Activated naive CD4-positive, alpha-beta T cell treated with anti-CD3 and anti-CD28 coated beads, Interleukin-2, amount 10 ng/mL, durations not matched to agents 7 days and 5 days (primary cell): Measurements from ENCODE around the gene MAGEA11.
"Not testable (repeated sequence)": the region's sequence is repeated elsewhere in the genome, so short reads cannot be mapped to it uniquely, and the experiment has no call there.

ENCODE experiments used
- CTCF ChIA-PET: fragments of 350-600 bp; sonication (Branson Sonifier 250); formaldehyde crosslinking; loops from one replicate; lab custom pipeline; 2021; ENCODE audit warnings: antibody characterized with exemption; lab: Charles Lee
- DNase-seq: peaks from one replicate; pipeline ENCODE4 v3.0.0-alpha.2; 2020
- H3K27ac Mint-ChIP-seq: one replicate; pipeline ENCODE4 v1.8.0; 2021; ENCODE audit warnings: mild to moderate bottlenecking, moderate library complexity, mixed read lengths
- H3K27me3 Mint-ChIP-seq: one replicate; pipeline ENCODE4 v1.8.0; 2021; ENCODE audit warnings: mild to moderate bottlenecking, mixed read lengths
- H3K36me3 Mint-ChIP-seq: one replicate; pipeline ENCODE4 v1.8.0; 2021; ENCODE audit warnings: mixed read lengths
- H3K4me1 Mint-ChIP-seq: one replicate; pipeline ENCODE4 v1.8.0; 2021; ENCODE audit warnings: mixed read lengths
- H3K4me3 Mint-ChIP-seq: one replicate; pipeline ENCODE4 v1.8.0; 2021; ENCODE audit warnings: mild to moderate bottlenecking, moderate library complexity, mixed read lengths
- H3K9me3 Mint-ChIP-seq: one replicate; pipeline ENCODE4 v1.8.0; 2021; ENCODE audit warnings: mixed read lengths

Gene MAGEA11

DNA sequence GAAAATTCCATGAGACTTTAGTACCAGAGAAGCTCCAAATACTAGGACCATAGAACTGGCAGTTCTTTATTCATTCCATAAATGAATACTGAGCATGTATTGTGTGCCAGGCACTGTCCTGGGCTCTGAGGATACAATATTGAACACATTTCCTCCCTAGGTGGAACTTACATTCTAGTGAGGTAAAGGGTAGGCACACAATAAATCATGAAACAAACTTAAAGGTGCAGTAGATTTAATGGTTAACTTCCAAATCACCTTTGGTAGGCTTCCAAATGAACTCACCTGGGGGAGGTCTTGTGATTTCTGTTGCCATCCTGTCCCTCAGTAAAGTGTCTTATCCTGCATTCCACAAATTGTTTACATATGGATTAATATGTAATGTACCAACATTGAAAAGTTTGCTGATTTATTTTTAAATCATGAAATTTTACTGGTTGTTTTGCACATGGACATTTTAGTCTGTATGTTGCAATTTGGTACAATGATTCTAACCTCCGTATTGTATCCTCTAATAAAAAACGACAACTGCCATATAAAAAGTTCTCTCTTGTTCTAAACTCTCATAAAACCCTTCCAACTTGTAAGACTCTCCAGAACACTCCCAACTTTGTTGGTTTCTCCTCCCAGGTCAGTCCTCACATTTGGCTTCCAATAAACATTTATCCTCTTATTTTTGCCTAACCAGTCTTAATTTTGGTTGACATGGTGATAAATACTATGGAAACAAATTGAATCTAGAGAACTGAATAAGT lies 4.5 kb upstream of the MAGEA11 start:
- no peak for DNase-seq
- Mint-ChIP-seq H3K4me3 (no peak overlapping the region), H3K27ac (no peak overlapping the region), H3K4me1 (no peaks in the 10 kb centered on the region), H3K27me3 (no peaks in the 10 kb centered on the region), H3K36me3 (no peaks in the 10 kb centered on the region), H3K9me3 (no peaks in the 10 kb centered on the region)
- CTCF ChIA-PET: no interaction called here

- no peak for DNase-seq
- no peaks in the 10 kb centered on the region for H3K4me1 Mint-ChIP-seq
- no peaks in the 10 kb centered on the region for H3K36me3 Mint-ChIP-seq
- H3K4me3 Mint-ChIP-seq: no peak overlapping the region
- no peak overlapping the region for H3K27ac Mint-ChIP-seq
- CTCF ChIA-PET: no interaction called here
- no peaks in the 10 kb centered on the region for H3K9me3 Mint-ChIP-seq
- no peaks in the 10 kb centered on the region for H3K27me3 Mint-ChIP-seq
Measured at GRCh38 chrX:149712831-149713230, 971 bp downstream of the MAGEA11 start.

- Mint-ChIP-seq H3K4me1 (no peaks in the 10 kb centered on the region), H3K4me3 (no peak overlapping the region), H3K9me3 (no peaks in the 10 kb centered on the region), H3K27me3 (no peaks in the 10 kb centered on the region), H3K27ac (no peak overlapping the region), H3K36me3 (no peaks in the 10 kb centered on the region)
- CTCF ChIA-PET: no interaction called here
- DNase-seq: no peak
Measured at GRCh38 chrX:149713279-149714050, 1.6 kb downstream of the MAGEA11 start.

DNA sequence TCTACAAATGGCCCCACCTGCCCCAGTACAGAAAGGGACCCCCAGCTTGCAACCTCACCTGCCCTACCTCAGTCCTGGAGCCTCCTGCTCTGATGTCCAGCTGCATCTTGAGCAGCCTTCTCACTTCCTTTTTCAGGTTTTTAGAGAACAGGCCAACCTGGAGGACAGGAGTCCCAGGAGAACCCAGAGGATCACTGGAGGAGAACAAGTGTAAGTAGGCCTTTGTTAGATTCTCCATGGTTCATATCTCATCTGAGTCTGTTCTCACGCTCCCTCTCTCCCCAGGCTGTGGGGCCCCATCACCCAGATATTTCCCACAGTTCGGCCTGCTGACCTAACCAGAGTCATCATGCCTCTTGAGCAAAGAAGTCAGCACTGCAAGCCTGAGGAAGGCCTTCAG lies 3.6 kb downstream of the MAGEA11 start:
- DNase-seq: no peak
- Mint-ChIP-seq H3K4me3 (no peak overlapping the region), H3K4me1 (no peaks in the 10 kb centered on the region), H3K9me3 (no peaks in the 10 kb centered on the region), H3K27me3 (no peaks in the 10 kb centered on the region), H3K36me3 (no peaks in the 10 kb centered on the region), H3K27ac (no peak overlapping the region)
- CTCF ChIA-PET: no interaction called here

GRCh38 chrX:149716632-149717031 lies 4.8 kb downstream of the MAGEA11 start:
- Mint-ChIP-seq H3K27ac (no peak overlapping the region), H3K9me3 (no peaks in the 10 kb centered on the region), H3K4me3 (no peak overlapping the region), H3K4me1 (no peaks in the 10 kb centered on the region), H3K27me3 (no peaks in the 10 kb centered on the region), H3K36me3 (no peaks in the 10 kb centered on the region)
- CTCF ChIA-PET: no interaction called here
- DNase-seq: no peak

- no peaks in the 10 kb centered on the region for H3K4me1 Mint-ChIP-seq
- no peaks in the 10 kb centered on the region for H3K36me3 Mint-ChIP-seq
- H3K27me3 Mint-ChIP-seq: no peaks in the 10 kb centered on the region
Measured at GRCh38 chrX:149717803-149718202, 5.9 kb downstream of the MAGEA11 start.

GRCh38 chrX:149718757-149719156 lies 6.9 kb downstream of the MAGEA11 start:
- CTCF ChIA-PET: no interaction called here
- H3K9me3 Mint-ChIP-seq: no peaks in the 10 kb centered on the region
- H3K27me3 Mint-ChIP-seq: no peaks in the 10 kb centered on the region
- H3K36me3 Mint-ChIP-seq: no peaks in the 10 kb centered on the region
- no peaks in the 10 kb centered on the region for H3K4me1 Mint-ChIP-seq
- H3K27ac Mint-ChIP-seq: no peak overlapping the region
- no peak overlapping the region for H3K4me3 Mint-ChIP-seq
- DNase-seq: no peak

More at GRCh38 chrX:149717803-149718202, 5.9 kb downstream of the MAGEA11 start:
- CTCF ChIA-PET: no interaction called here
- no peak overlapping the region for H3K4me3 Mint-ChIP-seq
- H3K27ac Mint-ChIP-seq: no peak overlapping the region
- H3K9me3 Mint-ChIP-seq: no peaks in the 10 kb centered on the region
- no peak for DNase-seq

GRCh38 chrX:149720021-149720689 lies 8.3 kb downstream of the MAGEA11 start:
- CTCF ChIA-PET: no interaction called here
- Mint-ChIP-seq H3K4me3 (no peak overlapping the region), H3K36me3 (no peaks in the 10 kb centered on the region), H3K4me1 (no peaks in the 10 kb centered on the region), H3K27ac (no peak overlapping the region), H3K27me3 (no peaks in the 10 kb centered on the region), H3K9me3 (no peaks in the 10 kb centered on the region)
- DNase-seq: no peak

DNA sequence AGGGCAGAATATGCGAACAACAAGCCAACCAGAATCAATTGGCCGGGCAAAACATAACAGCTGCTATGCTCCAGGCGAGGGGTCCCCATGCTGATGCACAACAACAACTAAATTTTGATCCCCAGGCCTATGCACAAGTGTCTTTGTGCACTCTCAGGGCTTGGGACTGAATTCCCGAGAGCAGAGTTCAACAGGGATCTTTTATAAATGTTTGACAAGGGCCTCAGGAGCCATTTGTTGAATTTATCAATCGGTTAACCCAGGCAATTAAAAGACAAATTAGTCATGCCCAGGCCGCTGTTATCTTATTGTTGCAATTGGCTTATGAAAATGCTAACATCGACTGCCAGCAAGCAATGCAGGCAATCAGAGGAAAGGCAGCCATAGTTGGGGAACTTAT lies 9.4 kb downstream of the MAGEA11 start:
- H3K27me3 Mint-ChIP-seq, H3K4me1 Mint-ChIP-seq, H3K4me3 Mint-ChIP-seq, CTCF ChIA-PET, H3K36me3 Mint-ChIP-seq, H3K27ac Mint-ChIP-seq, H3K9me3 Mint-ChIP-seq, DNase-seq: not testable (repeated sequence)

DNA sequence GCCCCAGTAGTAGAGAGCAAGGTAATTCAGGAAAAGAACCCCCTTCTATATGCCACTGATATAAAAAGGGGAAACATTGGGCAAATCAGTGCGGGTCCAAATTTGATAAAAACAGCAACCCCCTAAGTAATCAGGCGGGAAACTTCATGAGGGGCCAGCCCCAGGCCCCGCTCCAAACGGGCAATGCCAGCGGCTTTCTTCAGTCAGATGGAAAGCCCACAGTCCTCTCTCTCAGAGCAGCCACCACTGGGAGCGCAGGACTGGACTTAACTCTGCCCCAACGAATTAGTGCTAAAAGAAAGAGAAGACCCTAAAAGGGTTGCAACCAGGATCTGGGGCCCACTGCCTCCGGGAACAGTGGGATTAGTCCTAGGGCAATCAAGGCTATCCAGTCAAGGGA lies 9.9 kb downstream of the MAGEA11 start:
- Mint-ChIP-seq H3K4me1 (no peaks in the 10 kb centered on the region), H3K36me3 (no peaks in the 10 kb centered on the region), H3K27me3 (no peaks in the 10 kb centered on the region), H3K9me3 (no peaks in the 10 kb centered on the region), H3K4me3 (no peak overlapping the region), H3K27ac (no peak overlapping the region)
- no peak for DNase-seq
- CTCF ChIA-PET: no interaction called here

GRCh38 chrX:149723583-149724118 lies 11.8 kb downstream of the MAGEA11 start:
- H3K4me3 Mint-ChIP-seq, H3K4me1 Mint-ChIP-seq, H3K9me3 Mint-ChIP-seq, DNase-seq, CTCF ChIA-PET, H3K36me3 Mint-ChIP-seq, H3K27me3 Mint-ChIP-seq, H3K27ac Mint-ChIP-seq: not testable (repeated sequence)

DNA sequence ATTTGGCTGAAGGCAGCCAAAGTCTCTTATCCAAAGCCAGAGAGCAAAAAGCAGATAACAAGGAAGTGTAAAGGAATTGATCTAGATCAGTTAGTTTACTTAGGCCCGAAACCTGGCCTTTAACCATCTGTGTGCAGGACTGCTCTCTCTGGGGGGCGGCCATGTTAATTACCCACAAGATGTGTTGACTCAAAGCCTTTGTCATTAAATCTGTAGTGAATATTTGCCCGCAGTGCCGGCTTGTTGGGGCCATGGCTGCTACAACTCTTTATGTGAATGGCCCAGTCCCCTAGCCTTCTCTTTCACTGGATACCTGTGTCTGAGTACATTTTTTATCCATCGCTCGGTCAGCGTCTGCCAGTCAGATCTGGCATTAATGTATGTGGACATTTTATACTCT lies 15.4 kb downstream of the MAGEA11 start:
- H3K4me1 Mint-ChIP-seq, CTCF ChIA-PET, H3K27me3 Mint-ChIP-seq, H3K27ac Mint-ChIP-seq, H3K4me3 Mint-ChIP-seq, DNase-seq, H3K36me3 Mint-ChIP-seq, H3K9me3 Mint-ChIP-seq: not testable (repeated sequence)

- not testable (repeated sequence) for H3K27me3 Mint-ChIP-seq, H3K9me3 Mint-ChIP-seq, H3K4me1 Mint-ChIP-seq
Measured at GRCh38 chrX:149742269-149742668, 30.4 kb downstream of the MAGEA11 start.

DNA sequence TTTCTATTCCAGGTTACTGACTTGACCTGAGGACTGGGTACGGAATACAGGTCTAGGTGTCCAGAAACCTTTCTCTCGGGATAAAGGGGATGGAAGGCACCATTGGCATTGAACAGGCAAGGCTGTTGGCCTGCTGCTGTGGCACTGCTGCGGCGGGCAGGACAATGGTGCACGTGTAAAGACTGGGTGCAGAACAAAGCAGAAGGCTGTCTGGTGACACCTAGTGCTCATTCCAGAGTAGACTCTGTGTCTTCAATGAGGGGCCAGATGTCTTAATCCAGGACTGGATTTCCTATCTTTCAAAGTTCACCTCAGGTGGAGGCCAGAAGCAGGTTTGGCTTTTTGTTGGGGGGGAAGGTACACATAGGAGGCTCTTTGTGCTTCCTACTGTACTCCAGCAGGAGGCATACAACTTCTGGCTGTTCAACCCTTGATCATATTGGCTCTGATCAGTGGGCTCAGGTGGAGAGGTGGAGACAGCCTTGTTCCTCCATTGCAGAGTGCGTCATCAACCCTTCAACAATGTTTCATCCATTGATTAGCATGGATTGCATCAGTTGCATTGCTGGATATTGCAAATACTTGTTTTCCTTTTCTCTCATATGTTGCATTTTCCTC lies 34.6 kb downstream of the MAGEA11 start:
- not testable (repeated sequence) for H3K4me3 Mint-ChIP-seq

More at GRCh38 chrX:149742269-149742668, 30.4 kb downstream of the MAGEA11 start:
- DNase-seq, H3K27ac Mint-ChIP-seq, CTCF ChIA-PET, H3K36me3 Mint-ChIP-seq, H3K4me3 Mint-ChIP-seq: not testable (repeated sequence)

More for the DNA sequence above, 34.6 kb downstream of the MAGEA11 start:
- DNase-seq, H3K27me3 Mint-ChIP-seq, H3K9me3 Mint-ChIP-seq, H3K36me3 Mint-ChIP-seq, H3K27ac Mint-ChIP-seq, CTCF ChIA-PET, H3K4me1 Mint-ChIP-seq: not testable (repeated sequence)
